HG02970 (cell line): ENCODE data around the gene PDP2.
A peak's percentile ranks its signal among the peaks of the same experiment; 100 is the strongest.
"Not testable (repeated sequence)": the region's sequence is repeated elsewhere in the genome, so short reads cannot be mapped to it uniquely, and the experiment has no call there.

Experiments
- ATAC-seq: cut with Tn5 transposase; IDR thresholded peaks from one replicate; pipeline ENCODE4 v1.9.1; 2021; ENCODE audit warnings: mild to moderate bottlenecking, moderate library complexity, moderate number of reproducible peaks; ENCODE audit not compliant: unreplicated experiment, low FRiP score

PDP2 gene

DNA sequence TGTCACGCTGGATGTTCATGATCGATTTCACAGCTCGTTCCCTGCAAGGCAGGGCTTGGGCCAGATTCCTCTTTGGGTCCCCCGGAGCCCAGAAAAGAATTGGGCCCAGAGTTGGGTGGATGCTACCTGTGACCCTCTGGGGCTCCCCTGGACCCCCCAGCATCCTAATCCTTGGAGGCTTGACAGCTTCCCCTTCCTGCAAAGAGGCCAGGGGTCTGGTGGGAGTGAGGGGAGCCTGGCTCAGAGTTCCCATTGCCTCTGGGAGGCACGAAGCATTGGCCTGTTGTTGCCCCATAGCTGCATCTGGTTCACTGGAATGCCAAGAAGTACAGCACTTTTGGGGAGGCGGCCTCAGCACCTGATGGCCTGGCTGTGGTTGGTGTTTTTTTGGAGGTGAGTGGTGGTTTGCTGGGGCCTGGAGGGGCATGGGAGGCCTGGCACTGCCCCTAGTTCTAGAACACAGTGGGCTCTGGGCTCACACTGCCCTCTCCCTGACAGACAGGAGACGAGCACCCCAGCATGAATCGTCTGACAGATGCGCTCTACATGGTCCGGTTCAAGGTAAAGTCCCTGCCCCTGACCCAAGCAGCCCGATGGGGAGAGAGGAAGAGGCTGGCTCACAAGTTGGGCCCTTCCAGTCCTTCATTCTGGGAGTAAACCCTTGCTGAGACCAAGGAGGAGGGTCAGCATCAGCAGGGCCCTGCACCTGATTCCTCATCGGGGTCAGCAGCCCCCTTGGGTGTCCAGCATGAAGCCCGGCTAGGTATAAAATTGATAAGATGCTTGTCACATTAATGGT lies 28.9 kb upstream of the PDP2 start:
- no peak for ATAC-seq

GRCh38 chr16:66853261-66854139 lies 26.8 kb upstream of the PDP2 start:
- no peak for ATAC-seq

DNA sequence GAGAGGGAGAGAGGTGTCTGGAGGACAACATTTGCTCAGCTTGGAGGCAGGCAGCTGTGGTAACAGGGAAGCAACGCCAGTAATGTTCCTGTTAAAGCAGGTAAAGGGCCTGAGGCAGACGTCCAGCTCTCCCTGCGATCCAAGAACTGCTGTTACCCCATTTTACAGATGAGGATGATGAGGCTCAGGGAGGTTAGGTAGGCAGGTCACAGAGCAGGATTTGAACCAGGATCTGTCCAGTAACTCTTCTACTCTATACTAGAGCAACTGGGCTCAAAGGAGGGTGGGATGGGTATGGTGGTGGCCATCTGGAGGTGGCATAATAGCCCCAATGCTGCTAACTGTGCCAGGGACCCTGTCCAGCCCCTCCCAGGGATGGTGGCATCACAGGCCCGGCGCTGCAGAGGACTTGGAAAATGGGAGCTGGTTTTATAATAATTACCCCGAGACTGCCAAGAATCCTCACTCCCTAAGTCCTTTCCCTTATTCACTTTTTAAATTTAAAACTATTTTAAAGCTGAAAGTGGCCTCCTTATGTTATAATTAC lies 24.1 kb upstream of the PDP2 start:
- no peak for ATAC-seq

DNA sequence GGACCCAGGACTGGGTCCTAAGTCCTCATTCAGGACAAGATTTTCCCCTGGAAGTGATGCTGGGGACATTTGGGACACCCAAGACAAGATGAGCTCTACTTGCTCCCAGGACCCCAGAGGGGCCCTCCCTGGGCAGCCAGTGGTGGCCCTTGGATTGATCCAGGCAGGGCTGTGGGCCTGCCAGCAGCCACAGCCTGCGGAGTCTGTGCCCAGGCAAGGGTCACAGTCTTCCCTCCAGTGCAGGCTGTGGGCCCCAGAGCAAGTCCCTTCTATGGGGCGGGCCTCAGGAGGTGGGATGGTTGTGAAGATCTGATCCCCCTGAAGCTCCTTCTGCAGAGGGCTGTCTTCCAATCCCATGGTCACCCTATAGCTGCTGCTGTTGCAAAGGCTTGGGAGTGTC lies 23.5 kb upstream of the PDP2 start:
- no peak for ATAC-seq

DNA sequence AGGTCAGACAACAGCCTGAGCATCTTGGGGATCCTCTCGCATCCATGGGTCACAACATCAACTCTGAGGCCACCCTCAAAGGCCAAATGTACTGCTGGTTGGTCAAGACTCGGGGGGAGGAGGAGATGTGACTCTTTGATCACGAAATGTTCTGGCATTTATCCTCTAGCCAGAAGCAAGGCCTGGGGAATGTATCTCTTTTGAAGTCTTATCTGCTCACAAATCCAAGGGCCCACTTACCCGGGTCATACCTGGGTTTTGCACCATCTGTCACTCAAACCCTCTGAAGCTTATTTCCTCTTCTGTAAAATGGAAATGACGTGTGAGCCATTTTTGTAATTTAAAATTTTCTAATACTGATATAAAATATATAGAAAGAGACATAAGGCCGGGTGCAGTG lies 22.9 kb upstream of the PDP2 start:
- ATAC-seq = no peak

DNA sequence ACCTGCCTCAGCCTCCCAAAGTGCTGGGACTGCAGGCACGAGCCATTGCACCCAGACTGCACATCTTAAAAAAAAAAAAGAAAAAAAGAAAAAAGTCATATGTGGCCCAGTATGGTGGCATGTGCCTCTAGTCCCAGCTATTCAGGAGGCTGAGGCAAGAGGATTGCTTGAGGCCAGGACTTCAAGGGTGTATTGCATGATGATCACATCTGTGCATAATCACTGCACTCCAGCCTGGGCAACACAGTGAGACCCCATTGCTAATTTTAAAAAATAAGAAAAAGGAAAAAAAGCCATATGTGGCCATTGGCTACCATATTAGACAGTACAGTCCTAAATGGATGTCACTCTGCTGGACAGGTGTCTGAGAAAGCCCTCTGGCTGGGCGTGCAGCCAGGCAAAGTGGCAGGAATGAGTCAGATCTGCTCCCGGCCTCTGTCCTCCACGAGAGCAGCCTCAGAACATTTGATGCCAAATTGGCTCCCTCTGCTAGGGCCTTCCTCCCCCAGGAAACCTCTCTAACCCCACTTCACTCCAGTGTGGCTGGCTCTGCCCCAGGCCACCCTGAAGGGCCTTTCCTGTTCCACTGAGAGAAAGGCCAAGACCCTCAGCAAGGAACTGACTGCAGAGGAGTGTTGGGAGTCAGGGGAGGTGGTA lies 21.4 kb upstream of the PDP2 start:
- no peak for ATAC-seq

- ATAC-seq = no peak
Observed at GRCh38 chr16:66859397-66860068, 20.8 kb upstream of the PDP2 start.

GRCh38 chr16:66862023-66862520 lies 18.2 kb upstream of the PDP2 start:
- no peak for ATAC-seq

GRCh38 chr16:66863707-66864106 lies 16.6 kb upstream of the PDP2 start:
- no peak for ATAC-seq

- no peak for ATAC-seq
Observed at GRCh38 chr16:66869424-66869823, 10.9 kb upstream of the PDP2 start.

DNA sequence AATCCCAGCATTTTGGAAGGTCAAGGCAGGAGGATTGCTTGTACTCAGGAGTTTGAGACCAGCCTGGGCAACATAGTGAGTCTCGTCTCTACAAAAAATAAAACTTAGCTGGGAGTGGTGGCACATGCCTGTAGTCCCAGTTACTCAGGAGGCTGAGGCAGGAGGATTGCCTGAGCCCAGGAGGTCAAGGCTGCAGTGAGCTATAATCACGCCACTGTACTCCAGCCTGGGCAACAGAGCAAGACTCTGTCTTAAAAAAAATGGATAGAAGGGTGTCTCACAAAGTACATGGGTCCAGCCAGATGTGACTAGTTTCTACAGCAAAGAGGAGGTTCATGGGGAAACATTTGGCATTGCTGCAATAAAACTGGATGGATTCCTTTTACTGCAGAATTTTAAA lies 9.0 kb upstream of the PDP2 start:
- ATAC-seq = not testable (repeated sequence)

DNA sequence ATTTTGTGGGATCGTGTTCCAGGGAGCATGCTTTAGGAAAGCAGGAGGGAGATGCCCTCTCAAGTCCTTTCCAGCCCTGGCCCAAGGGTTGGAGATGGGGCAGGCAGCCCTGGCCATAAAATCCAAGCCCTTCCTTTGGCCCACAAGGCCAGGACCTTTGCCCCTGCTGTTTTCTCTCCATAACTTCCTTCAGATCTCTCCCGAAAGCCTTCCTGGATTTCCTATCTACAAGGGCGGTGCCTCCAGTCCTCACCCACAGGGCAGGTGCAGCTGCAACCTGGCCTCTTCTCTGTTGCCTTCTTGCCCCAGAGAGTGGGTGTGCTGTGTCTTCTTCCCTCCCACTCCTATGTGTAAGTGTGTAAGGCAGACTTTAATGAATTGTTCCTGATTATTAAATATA lies 8.5 kb upstream of the PDP2 start:
- no peak for ATAC-seq

GRCh38 chr16:66872559-66872942 lies 7.8 kb upstream of the PDP2 start:
- no peak for ATAC-seq

- ATAC-seq = peak; percentile 75
Observed at GRCh38 chr16:66872943-66873684, 7.2 kb upstream of the PDP2 start.

- ATAC-seq = no peak
Observed at GRCh38 chr16:66873685-66874055, 6.6 kb upstream of the PDP2 start.

GRCh38 chr16:66874079-66874775 lies 6.1 kb upstream of the PDP2 start:
- no peak for ATAC-seq

DNA sequence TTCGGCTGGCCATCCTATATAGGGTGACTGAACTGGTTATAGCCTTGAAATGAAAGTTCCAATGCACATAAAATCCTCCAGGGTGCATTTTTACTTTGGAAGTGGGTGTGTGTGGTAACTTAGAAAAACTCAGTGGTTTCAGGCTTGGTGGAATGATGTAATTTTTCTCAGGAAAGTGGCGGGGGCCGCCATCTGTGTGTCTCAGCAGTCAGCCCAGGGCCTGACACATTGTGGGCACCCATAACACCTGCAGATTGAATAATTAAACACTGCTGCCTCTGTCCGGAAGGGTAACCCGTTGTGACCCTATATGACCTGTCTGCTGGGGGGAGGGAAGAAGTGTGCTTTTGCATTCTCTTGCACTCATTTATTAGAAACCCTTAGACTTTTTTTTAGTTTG lies 2.2 kb upstream of the PDP2 start:
- no peak for ATAC-seq

- ATAC-seq = no peak
Observed at GRCh38 chr16:66881014-66881417, 701 bp downstream of the PDP2 start.

- no peak for ATAC-seq
Observed at GRCh38 chr16:66881560-66881959, 1.2 kb downstream of the PDP2 start.
